Ectodermal cell (in vitro differentiated cells): Measurements from ENCODE around the gene TPPP2.
"Not testable (repeated sequence)": the region's sequence is repeated elsewhere in the genome, so short reads cannot be mapped to it uniquely, and the experiment has no call there.

Source experiments
- H3K27ac ChIP-seq: 2 replicates; pipeline ENCODE4 v1.7.0; 2013; ENCODE audit warnings: mild to moderate bottlenecking, low read depth, low read length; ENCODE audit not compliant: insufficient read depth, poor library complexity, severe bottlenecking
- H3K27me3 ChIP-seq: 2 replicates; pipeline ENCODE4 v1.7.0; 2013; ENCODE audit warnings: mild to moderate bottlenecking, low read length; ENCODE audit not compliant: insufficient read depth, control insufficient read depth, poor library complexity, severe bottlenecking
- H3K36me3 ChIP-seq: one replicate; pipeline ENCODE4 v1.7.0; 2013; ENCODE audit warnings: low read length; ENCODE audit not compliant: control insufficient read depth, insufficient read depth
- H3K4me1 ChIP-seq: one replicate; pipeline ENCODE4 v1.7.0; 2013; ENCODE audit warnings: low read length; ENCODE audit not compliant: control insufficient read depth, insufficient read depth
- H3K4me3 ChIP-seq: 2 replicates; pipeline ENCODE4 v1.7.0; 2013; ENCODE audit warnings: low read depth, low read length, control low read depth; ENCODE audit not compliant: insufficient read depth
- H3K9me3 ChIP-seq: 2 replicates; pipeline ENCODE4 v1.7.0; 2013; ENCODE audit warnings: mild to moderate bottlenecking, low read length, moderate library complexity; ENCODE audit not compliant: control insufficient read depth
- WGBS, 2 experiments: methylation state at CpG; one replicate each; pipeline ENCODE4 v1.1.7; 2013; ENCODE audit warnings: missing lambda C conversion rate in 2 of 2; 5-methylcytosine and 5-hydroxymethylcytosine counted together

The TPPP2 gene

GRCh38 chr14:20997115-20997514 is 32.9 kb upstream of the TPPP2 start:
- no peak overlapping the region for H3K27ac ChIP-seq
- no peaks in the 10 kb centered on the region for H3K9me3 ChIP-seq
- no peaks in the 10 kb centered on the region for H3K27me3 ChIP-seq
- H3K4me1 ChIP-seq = peaks cover 10% of the 10 kb centered on the region
- H3K36me3 ChIP-seq = peaks cover 36% of the 10 kb centered on the region
- no peak overlapping the region for H3K4me3 ChIP-seq
- WGBS, 2 experiments = 94 to 98% methylated on average over 3 of the region's 4 CpGs

- WGBS, 2 experiments = 93% methylated on average over 5 of the region's 6 CpGs
- no peak overlapping the region for H3K4me3 ChIP-seq
- H3K27me3 ChIP-seq = no peaks in the 10 kb centered on the region
- no peaks in the 10 kb centered on the region for H3K9me3 ChIP-seq
- H3K4me1 ChIP-seq = peaks cover 10% of the 10 kb centered on the region
- H3K27ac ChIP-seq = no peak overlapping the region
- peaks cover 32% of the 10 kb centered on the region for H3K36me3 ChIP-seq
These were observed 32.5 kb upstream of the TPPP2 start for GRCh38 chr14:20997564-20997963.

GRCh38 chr14:20998139-20998538 is 31.9 kb upstream of the TPPP2 start:
- Histone ChIP-seq H3K27me3 (no peaks in the 10 kb centered on the region), H3K4me3 (no peak overlapping the region), H3K9me3 (no peaks in the 10 kb centered on the region), H3K27ac (no peak overlapping the region), H3K36me3 (peaks cover 28% of the 10 kb centered on the region), H3K4me1 (peaks cover 10% of the 10 kb centered on the region)
- 82 to 86% methylated on average over 3 of the region's 3 CpGs for WGBS, 2 experiments

GRCh38 chr14:20998674-20999366 is 31.2 kb upstream of the TPPP2 start, which contains the start of gene SLC39A2:
Gene SLC39A2, plus strand, starts transcription at chr14:20999293. Its CDS starts 154 bp downstream, at chr14:20999447.
- H3K27me3 ChIP-seq = no peaks in the 10 kb centered on the region
- H3K36me3 ChIP-seq = peaks cover 25% of the 10 kb centered on the region
- H3K4me1 ChIP-seq = peaks cover 10% of the 10 kb centered on the region
- no peaks in the 10 kb centered on the region for H3K9me3 ChIP-seq
- WGBS, 2 experiments = 28 to 31% methylated on average over 6 of the region's 6 CpGs
- H3K4me3 ChIP-seq = no peak within 1 kb of the TSS
- no peak within 1 kb of the TSS for H3K27ac ChIP-seq

- Histone ChIP-seq H3K27me3 (no peaks in the 10 kb centered on the region), H3K27ac (no peak overlapping the region), H3K9me3 (no peaks in the 10 kb centered on the region), H3K4me3 (no peak overlapping the region), H3K4me1 (peaks cover 10% of the 10 kb centered on the region), H3K36me3 (peaks cover 19% of the 10 kb centered on the region)
- 93 to 94% methylated on average over 4 of the region's 4 CpGs for WGBS, 2 experiments
These were observed 30.4 kb upstream of the TPPP2 start for GRCh38 chr14:20999591-20999990.

- H3K27ac ChIP-seq = no peak overlapping the region
- no peaks in the 10 kb centered on the region for H3K9me3 ChIP-seq
- H3K27me3 ChIP-seq = no peaks in the 10 kb centered on the region
- 78 to 81% methylated on average over 7 of the region's 7 CpGs for WGBS, 2 experiments
- peaks cover 10% of the 10 kb centered on the region for H3K4me1 ChIP-seq
- peaks cover 4% of the 10 kb centered on the region for H3K36me3 ChIP-seq
- no peak overlapping the region for H3K4me3 ChIP-seq
These were observed 28.8 kb upstream of the TPPP2 start for GRCh38 chr14:21001218-21001617.

GRCh38 chr14:21003788-21004346 is 26.1 kb upstream of the TPPP2 start:
- no peaks in the 10 kb centered on the region for H3K36me3 ChIP-seq
- WGBS, 2 experiments = 94% methylated on average over 14 of the region's 14 CpGs
- H3K4me3 ChIP-seq = no peak overlapping the region

GRCh38 chr14:21009721-21010120 is 20.3 kb upstream of the TPPP2 start:
- H3K9me3 ChIP-seq, H3K4me1 ChIP-seq: not testable (repeated sequence)

More at GRCh38 chr14:21003788-21004346, 26.1 kb upstream of the TPPP2 start:
- H3K27me3 ChIP-seq = no peaks in the 10 kb centered on the region
- peaks cover 6% of the 10 kb centered on the region for H3K4me1 ChIP-seq
- no peak overlapping the region for H3K27ac ChIP-seq
- H3K9me3 ChIP-seq = no peaks in the 10 kb centered on the region

GRCh38 chr14:21011136-21011535 is 18.9 kb upstream of the TPPP2 start:
- Histone ChIP-seq H3K4me1 (no peaks in the 10 kb centered on the region), H3K36me3 (no peaks in the 10 kb centered on the region), H3K27me3 (no peaks in the 10 kb centered on the region), H3K9me3 (no peaks in the 10 kb centered on the region), H3K4me3 (no peak overlapping the region), H3K27ac (no peak overlapping the region)
- 85 to 87% methylated on average over 1 of the region's 1 CpG for WGBS, 2 experiments

More at GRCh38 chr14:21009721-21010120, 20.3 kb upstream of the TPPP2 start:
- H3K27me3 ChIP-seq, H3K36me3 ChIP-seq, H3K27ac ChIP-seq, H3K4me3 ChIP-seq: not testable (repeated sequence)
- WGBS, 2 experiments = 61 to 93% methylated on average over 1 to 3 of the region's 3 CpGs

GRCh38 chr14:21014761-21015190 is 15.2 kb upstream of the TPPP2 start:
- WGBS, 2 experiments = 3% methylated on average over 4 of the region's 4 CpGs
- H3K27me3 ChIP-seq = no peaks in the 10 kb centered on the region
- no peaks in the 10 kb centered on the region for H3K36me3 ChIP-seq
- H3K27ac ChIP-seq = no peak overlapping the region
- H3K4me3 ChIP-seq = no peak overlapping the region
- no peaks in the 10 kb centered on the region for H3K4me1 ChIP-seq
- H3K9me3 ChIP-seq = no peaks in the 10 kb centered on the region
